Measurements from ENCODE around the gene CDC37. TPM values are rescaled to one million over a fixed set of nuclear protein-coding genes. Genes with fewer than 3 reads are reported as not detected.

Gene CDC37
- total RNA-seq, 4 donors from 2014 or later = 85.3 to 181 (median 119) TPM

GRCh38 chr19:10374931-10375330 lies 28.4 kb downstream of the CDC37 start:
- no peak for TF ChIP-seq CTCF (IDR thresholded peaks at IDR 0.05; ENCODE audit: low read depth)

GRCh38 chr19:10372690-10373089 lies 30.7 kb downstream of the CDC37 start:
- TF ChIP-seq CTCF (IDR thresholded peaks at IDR 0.05; ENCODE audit: low read depth) = no peak

DNA sequence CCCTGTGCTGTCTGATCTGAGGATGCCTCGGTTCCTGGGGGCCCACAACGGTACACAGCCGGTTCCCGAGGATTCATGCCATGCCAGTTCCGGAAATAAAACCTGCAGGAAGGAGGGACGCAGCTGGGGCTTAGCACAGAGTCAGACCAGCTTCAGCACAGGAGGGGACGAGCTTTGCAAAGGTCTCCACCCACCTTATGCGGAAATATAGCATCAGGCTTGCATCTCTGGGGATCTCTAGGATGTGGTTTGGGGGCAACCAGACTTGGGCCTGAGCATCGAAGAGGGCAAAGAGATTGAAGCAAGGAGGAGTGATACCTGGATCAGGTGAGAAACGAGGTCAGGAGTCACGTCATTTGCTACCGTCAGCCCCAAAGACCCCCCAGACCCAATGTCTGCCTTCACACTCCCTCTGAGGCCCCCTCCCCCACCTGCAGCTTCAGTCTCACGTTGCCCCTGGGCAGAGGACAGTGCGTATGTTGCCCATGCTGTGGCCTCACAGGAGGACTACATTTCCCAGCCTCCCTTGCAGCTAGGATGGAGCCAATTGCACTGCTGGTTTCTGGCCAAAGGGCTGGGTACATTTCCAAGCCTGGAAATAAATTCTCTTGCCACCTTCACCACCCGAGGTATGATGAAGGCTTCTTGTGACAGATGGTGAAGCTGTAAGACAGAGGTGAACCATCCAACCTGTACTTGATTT lies 35.1 kb downstream of the CDC37 start:
- TF ChIP-seq CTCF (IDR thresholded peaks at IDR 0.05; ENCODE audit: low read depth) = no peak

DNA sequence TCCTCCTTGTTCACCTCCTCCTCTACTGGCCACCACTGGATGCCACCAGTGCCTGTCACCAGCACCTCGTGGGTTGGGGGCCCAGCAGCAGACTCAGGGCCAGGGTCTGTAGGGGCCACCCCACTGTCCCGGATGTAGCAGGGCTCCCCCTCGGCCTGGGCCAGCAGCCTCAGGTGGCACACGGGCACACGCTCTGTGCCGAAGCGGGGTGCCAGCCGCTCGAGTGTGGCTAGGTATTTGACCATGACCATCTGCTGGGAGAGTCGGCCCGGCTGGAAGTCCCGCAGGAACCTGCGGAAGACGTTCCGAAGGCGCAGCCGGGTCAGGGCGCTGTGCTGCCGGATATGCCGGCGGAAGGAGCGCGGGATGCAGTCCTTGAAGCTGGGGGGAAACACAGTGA lies 37.8 kb downstream of the CDC37 start:
- TF ChIP-seq CTCF (IDR thresholded peaks at IDR 0.05; ENCODE audit: low read depth) = no peak

DNA sequence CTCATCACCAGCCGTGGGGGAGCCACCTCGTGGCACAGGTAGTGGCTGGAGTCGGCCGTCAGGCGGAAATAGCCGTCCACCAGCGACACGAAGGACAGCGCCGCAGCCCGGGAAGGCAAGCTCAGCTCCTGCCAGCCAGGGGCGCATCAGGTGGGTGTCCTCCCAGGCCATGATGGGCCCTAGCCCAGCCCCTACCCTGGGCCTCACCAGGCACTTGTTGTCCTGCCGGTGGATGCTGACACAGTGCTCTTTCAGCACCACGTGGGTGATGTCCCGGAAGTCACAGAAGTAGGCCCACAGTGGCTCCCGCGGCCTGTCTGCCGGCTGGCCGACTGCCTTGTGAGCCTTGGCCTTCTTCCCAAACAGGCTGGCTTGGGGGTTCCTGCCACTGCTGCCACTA lies 38.7 kb downstream of the CDC37 start:
- no peak for TF ChIP-seq CTCF (IDR thresholded peaks at IDR 0.05; ENCODE audit: low read depth)

DNA sequence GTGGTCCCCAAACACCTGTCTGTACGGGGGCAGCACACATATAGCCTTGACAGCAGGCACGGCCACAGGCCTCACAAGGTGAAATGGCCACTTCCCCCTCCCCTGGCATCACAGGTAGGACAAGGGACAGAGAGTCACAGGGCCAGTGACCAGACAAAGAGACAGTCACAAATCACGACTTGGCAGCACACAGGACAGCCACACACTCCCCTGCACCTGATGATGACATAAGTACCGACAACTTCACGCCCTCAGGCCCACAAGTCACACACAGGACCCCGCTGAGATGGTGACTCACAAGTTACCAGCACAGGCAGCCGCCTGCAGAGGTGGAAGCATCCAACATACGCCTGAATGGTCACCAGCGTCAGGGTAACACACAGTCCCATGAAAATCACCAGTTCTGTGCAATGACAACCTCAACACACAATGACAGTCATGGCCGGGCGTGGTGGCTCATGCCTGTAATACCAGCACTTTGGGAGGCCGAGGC lies 39.5 kb downstream of the CDC37 start:
- no peak for TF ChIP-seq CTCF (IDR thresholded peaks at IDR 0.05; ENCODE audit: low read depth)

GRCh38 chr19:10362259-10362658 lies 41.1 kb downstream of the CDC37 start:
- TF ChIP-seq CTCF (IDR thresholded peaks at IDR 0.05; ENCODE audit: low read depth) = no peak
